Upper lobe of left lung (tissue), 4 donors: ENCODE data around the gene AMZ2.
"Not testable (repeated sequence)": the region's sequence is repeated elsewhere in the genome, so short reads cannot be mapped to it uniquely, and the experiment has no call there.

ENCODE experiments used
- CTCF ChIP-seq, 6 experiments: fragments of 450-650 bp in 4 of 6; fragments of 200-600 bp in 2 of 6; sonication (generic) in 2 of 6; IDR thresholded peaks; one replicate each; pipeline ENCODE4 v1.5.1; 2016 to 2019; ENCODE audit warnings: antibody characterized with exemption in 6 of 6
- POLR2A ChIP-seq, 4 donors: fragments of 450-650 bp; IDR thresholded peaks; one replicate each; pipeline ENCODE4 v1.5.1; 2016 to 2017; ENCODE audit warnings: antibody characterized with exemption in 4 of 4, mild to moderate bottlenecking in 2 of 4
- POLR2AphosphoS5 ChIP-seq, 2 donors: sonication (generic); formaldehyde crosslinking; IDR thresholded peaks; one replicate each; pipeline ENCODE4 v1.5.1; 2017; ENCODE audit warnings: antibody characterized with exemption in 2 of 2

GRCh38 chr17:68231131-68231530 lies 16.7 kb upstream of the AMZ2 start:
- TF ChIP-seq CTCF, POLR2AphosphoS5, POLR2A (IDR thresholded peaks at IDR 0.05): not testable (repeated sequence)
